ENCODE measurements around the gene PPFIBP2. TPM values are rescaled to one million over a fixed set of nuclear protein-coding genes. Genes with fewer than 3 reads are reported as not detected.

The PPFIBP2 gene
- total RNA-seq, 2 experiments from 2014 or later, result 7.9 to 13.2 TPM

GRCh38 chr11:7595016-7595866 is 81.4 kb downstream of the PPFIBP2 start:
- peaks cover 6% of the 10 kb centered on the region for H3K36me3 Mint-ChIP-seq (ENCODE audit: low read depth)
- no peaks in the 10 kb centered on the region for H3K27me3 Mint-ChIP-seq
- intact Hi-C loops (cut with DNase I, micrococcal nuclease), result no loop called here
- no peaks in the 10 kb centered on the region for H3K9me3 Mint-ChIP-seq (ENCODE audit: low read depth)
- CTCF ChIA-PET, result interaction anchor here (1.1 kb wide), 1 partner anchor 12 kb away, joined by 3 read pairs; no protein-coding TSS in a partner anchor
- ATAC-seq, result no peak
- DNase-seq, result no peak
- H3K4me1 Mint-ChIP-seq, result peaks cover 20% of the 10 kb centered on the region
- H3K27ac Mint-ChIP-seq, result no peak overlapping the region
- H3K4me3 Mint-ChIP-seq, result no peak overlapping the region
- POLR2A ChIA-PET, result no interaction called here

GRCh38 chr11:7595951-7596350 is 82.2 kb downstream of the PPFIBP2 start:
- ATAC-seq, result no peak
- ChIA-PET POLR2A (no interaction called here), CTCF (interaction anchor here (1.1 kb wide), 1 partner anchor 13 kb away, joined by 3 read pairs; no protein-coding TSS in a partner anchor)
- no peak for DNase-seq
- Mint-ChIP-seq H3K27me3 (no peaks in the 10 kb centered on the region), H3K4me1 (peaks cover 19% of the 10 kb centered on the region), H3K27ac (no peak overlapping the region), H3K9me3 (ENCODE audit: low read depth) (no peaks in the 10 kb centered on the region), H3K4me3 (no peak overlapping the region), H3K36me3 (ENCODE audit: low read depth) (peaks cover 6% of the 10 kb centered on the region)
- intact Hi-C loops (cut with DNase I, micrococcal nuclease), result no loop called here

GRCh38 chr11:7596975-7597391 is 83.2 kb downstream of the PPFIBP2 start:
- ChIA-PET POLR2A (no interaction called here), CTCF (no interaction called here)
- peaks cover 6% of the 10 kb centered on the region for H3K36me3 Mint-ChIP-seq (ENCODE audit: low read depth)
- no peak for ATAC-seq
- no peak for DNase-seq
- peaks cover 13% of the 10 kb centered on the region for H3K4me1 Mint-ChIP-seq
- no peak overlapping the region for H3K4me3 Mint-ChIP-seq
- intact Hi-C loops (cut with DNase I, micrococcal nuclease), result no loop called here
- no peak overlapping the region for H3K27ac Mint-ChIP-seq
- H3K27me3 Mint-ChIP-seq, result no peaks in the 10 kb centered on the region
- H3K9me3 Mint-ChIP-seq (ENCODE audit: low read depth), result no peaks in the 10 kb centered on the region

GRCh38 chr11:7597620-7598019 is 83.8 kb downstream of the PPFIBP2 start:
- no peak for DNase-seq
- Mint-ChIP-seq H3K27me3 (no peaks in the 10 kb centered on the region), H3K36me3 (ENCODE audit: low read depth) (peaks cover 6% of the 10 kb centered on the region), H3K9me3 (ENCODE audit: low read depth) (no peaks in the 10 kb centered on the region), H3K4me3 (no peak overlapping the region), H3K4me1 (peaks cover 6% of the 10 kb centered on the region), H3K27ac (no peak overlapping the region)
- intact Hi-C loops (cut with DNase I, micrococcal nuclease), result no loop called here
- ATAC-seq, result no peak
- ChIA-PET CTCF (no interaction called here), POLR2A (no interaction called here)

- peaks cover 4% of the 10 kb centered on the region for H3K36me3 Mint-ChIP-seq (ENCODE audit: low read depth)
- POLR2A ChIA-PET, result no interaction called here
- no peak overlapping the region for H3K27ac Mint-ChIP-seq
- H3K4me1 Mint-ChIP-seq, result no peaks in the 10 kb centered on the region
- intact Hi-C loops (cut with DNase I, micrococcal nuclease), result no loop called here
- H3K4me3 Mint-ChIP-seq, result no peak overlapping the region
- H3K9me3 Mint-ChIP-seq (ENCODE audit: low read depth), result no peaks in the 10 kb centered on the region
- no peak for ATAC-seq
- H3K27me3 Mint-ChIP-seq, result no peaks in the 10 kb centered on the region
- CTCF ChIA-PET, result no interaction called here
- DNase-seq, result no peak
Measured at GRCh38 chr11:7599209-7599608, 85.4 kb downstream of the PPFIBP2 start.

- H3K9me3 Mint-ChIP-seq (ENCODE audit: low read depth), result no peaks in the 10 kb centered on the region
- ChIA-PET POLR2A (no interaction called here), CTCF (no interaction called here)
- H3K36me3 Mint-ChIP-seq (ENCODE audit: low read depth), result peaks cover 4% of the 10 kb centered on the region
- H3K27me3 Mint-ChIP-seq, result no peaks in the 10 kb centered on the region
- no peak overlapping the region for H3K4me3 Mint-ChIP-seq
- DNase-seq, result no peak
- peak; percentile 51 for ATAC-seq
- no peak overlapping the region for H3K27ac Mint-ChIP-seq
- H3K4me1 Mint-ChIP-seq, result no peaks in the 10 kb centered on the region
- intact Hi-C loops (cut with DNase I, micrococcal nuclease), result no loop called here
Measured at GRCh38 chr11:7600205-7600775, 86.5 kb downstream of the PPFIBP2 start.

GRCh38 chr11:7603031-7603781 is 89.4 kb downstream of the PPFIBP2 start:
- POLR2A ChIA-PET, result no interaction called here
- Mint-ChIP-seq H3K36me3 (ENCODE audit: low read depth) (peaks cover 4% of the 10 kb centered on the region), H3K4me1 (no peaks in the 10 kb centered on the region), H3K27ac (no peak overlapping the region), H3K9me3 (ENCODE audit: low read depth) (no peaks in the 10 kb centered on the region), H3K4me3 (no peak overlapping the region), H3K27me3 (no peaks in the 10 kb centered on the region)
- CTCF ChIA-PET, result interaction anchor here (0.8 kb wide), 1 partner anchor 90 kb away, joined by 3 read pairs; the partner anchor contains the start of gene PPFIBP2
- intact Hi-C loops (cut with DNase I, micrococcal nuclease), result no loop called here
- ATAC-seq (no peak), DNase-seq (no peak)

- ATAC-seq, result no peak
- Mint-ChIP-seq H3K9me3 (ENCODE audit: low read depth) (no peaks in the 10 kb centered on the region), H3K4me3 (no peak overlapping the region), H3K4me1 (no peaks in the 10 kb centered on the region), H3K36me3 (ENCODE audit: low read depth) (peaks cover 2% of the 10 kb centered on the region), H3K27ac (no peak overlapping the region), H3K27me3 (no peaks in the 10 kb centered on the region)
- intact Hi-C loops (cut with DNase I, micrococcal nuclease), result no loop called here
- ChIA-PET POLR2A (no interaction called here), CTCF (interaction anchor here (0.7 kb wide), 1 partner anchor 111 kb away, joined by 3 read pairs; no protein-coding TSS in a partner anchor)
- DNase-seq, result no peak
Measured at GRCh38 chr11:7604331-7604955, 90.6 kb downstream of the PPFIBP2 start.

GRCh38 chr11:7605186-7605943 is 91.6 kb downstream of the PPFIBP2 start:
- H3K4me3 Mint-ChIP-seq, result no peak overlapping the region
- no peak for DNase-seq
- intact Hi-C loops (cut with DNase I, micrococcal nuclease), result no loop called here
- CTCF ChIA-PET, result no interaction called here
- no peaks in the 10 kb centered on the region for H3K4me1 Mint-ChIP-seq
- H3K27me3 Mint-ChIP-seq, result no peaks in the 10 kb centered on the region
- ATAC-seq, result no peak
- POLR2A ChIA-PET, result no interaction called here
- H3K27ac Mint-ChIP-seq, result no peak overlapping the region
- H3K36me3 Mint-ChIP-seq (ENCODE audit: low read depth), result peaks cover 5% of the 10 kb centered on the region
- H3K9me3 Mint-ChIP-seq (ENCODE audit: low read depth), result no peaks in the 10 kb centered on the region

GRCh38 chr11:7606496-7606895 is 92.7 kb downstream of the PPFIBP2 start:
- Mint-ChIP-seq H3K27ac (no peak overlapping the region), H3K36me3 (ENCODE audit: low read depth) (peaks cover 6% of the 10 kb centered on the region), H3K9me3 (ENCODE audit: low read depth) (no peaks in the 10 kb centered on the region), H3K27me3 (no peaks in the 10 kb centered on the region), H3K4me1 (no peaks in the 10 kb centered on the region), H3K4me3 (no peak overlapping the region)
- POLR2A ChIA-PET, result no interaction called here
- intact Hi-C loops (cut with DNase I, micrococcal nuclease), result no loop called here
- ATAC-seq, result no peak
- DNase-seq, result no peak
- CTCF ChIA-PET, result no interaction called here

GRCh38 chr11:7609015-7609414 is 95.2 kb downstream of the PPFIBP2 start:
- H3K4me3 Mint-ChIP-seq, result no peak overlapping the region
- ChIA-PET POLR2A (no interaction called here), CTCF (no interaction called here)
- H3K27me3 Mint-ChIP-seq, result no peaks in the 10 kb centered on the region
- H3K9me3 Mint-ChIP-seq (ENCODE audit: low read depth), result no peaks in the 10 kb centered on the region
- ATAC-seq (no peak), DNase-seq (no peak)
- intact Hi-C loops (cut with DNase I, micrococcal nuclease), result no loop called here
- H3K27ac Mint-ChIP-seq, result no peak overlapping the region
- H3K4me1 Mint-ChIP-seq, result no peaks in the 10 kb centered on the region
- peaks cover 8% of the 10 kb centered on the region for H3K36me3 Mint-ChIP-seq (ENCODE audit: low read depth)
